HG02884 (cell line): ENCODE results near the gene ATP6V0E2.
"Not testable (repeated sequence)": the region's sequence is repeated elsewhere in the genome, so short reads cannot be mapped to it uniquely, and the experiment has no call there.

ENCODE experiments used
- ATAC-seq: cut with Tn5 transposase; IDR thresholded peaks from one replicate; pipeline ENCODE4 v1.9.1; 2021; ENCODE audit warnings: mild to moderate bottlenecking, moderate library complexity; ENCODE audit not compliant: unreplicated experiment

Gene ATP6V0E2

DNA sequence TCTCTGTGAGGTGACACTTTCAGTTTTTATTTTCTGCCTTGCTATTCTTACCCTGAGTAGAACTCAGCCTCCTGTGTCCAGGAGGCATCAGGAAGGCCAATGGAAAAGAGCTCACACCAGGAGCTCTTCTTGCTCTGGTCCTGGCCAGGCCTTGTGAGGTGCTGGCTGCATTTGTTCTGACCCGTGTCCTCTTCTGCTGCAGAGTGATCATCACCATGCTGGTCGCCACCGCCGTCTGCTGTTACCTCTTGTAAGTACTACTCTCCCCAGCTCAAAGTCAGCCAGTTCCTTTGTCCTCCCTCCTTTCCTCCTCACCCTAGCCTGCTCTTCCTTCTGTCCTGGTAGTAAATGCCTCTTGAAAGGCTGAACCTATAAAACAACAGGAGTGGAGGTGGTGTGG is 1.6 kb downstream of the ATP6V0E2 start:
- ATAC-seq, result no peak

DNA sequence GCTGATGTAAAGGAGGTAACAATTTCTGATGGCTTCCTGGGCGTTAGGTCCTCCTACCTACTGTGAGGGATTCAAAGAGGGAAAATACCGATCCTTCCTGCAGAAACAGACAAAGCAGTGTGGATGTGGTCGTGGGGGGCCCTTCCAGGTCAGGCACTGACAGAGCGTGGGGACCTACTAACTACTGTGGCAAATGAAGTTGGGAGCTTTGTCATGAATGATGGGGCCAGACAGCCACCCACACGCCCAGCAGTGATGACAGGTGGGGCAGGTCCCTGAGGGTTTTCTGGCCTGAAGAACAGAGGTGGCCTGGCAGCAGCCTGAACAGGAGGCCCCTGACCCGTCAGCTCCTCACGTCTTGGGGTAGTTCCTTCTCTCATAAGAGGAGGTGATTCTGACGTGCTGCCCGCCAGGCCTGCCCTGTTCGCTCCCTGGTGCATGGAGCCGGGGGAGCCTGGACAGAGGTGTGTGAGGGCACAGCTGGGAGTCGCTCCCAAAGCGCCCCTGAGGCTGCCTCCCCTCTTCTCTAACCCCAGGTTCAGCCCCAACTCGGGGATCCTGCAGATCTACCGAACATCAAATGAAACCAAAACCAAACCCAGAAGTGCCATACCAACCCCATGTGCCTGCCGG is 4.2 kb downstream of the ATP6V0E2 start:
- ATAC-seq, result no peak

DNA sequence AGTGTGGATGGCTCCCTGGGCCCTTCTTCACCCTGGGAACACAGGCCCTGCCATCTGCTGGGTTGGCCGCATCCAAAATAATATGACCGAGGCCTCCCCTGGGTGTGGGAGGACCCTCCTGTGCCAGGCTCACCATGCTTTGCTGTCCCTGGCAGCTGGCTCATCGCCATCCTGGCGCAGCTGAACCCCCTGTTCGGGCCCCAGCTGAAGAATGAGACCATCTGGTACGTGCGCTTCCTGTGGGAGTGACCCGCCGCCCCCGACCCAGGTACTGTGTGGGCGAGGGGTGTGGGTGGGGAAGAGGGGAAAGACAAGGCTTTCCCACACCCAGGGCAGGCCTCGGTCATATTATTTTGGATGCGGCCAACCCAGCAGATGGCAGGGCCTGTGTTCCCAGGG is 4.8 kb downstream of the ATP6V0E2 start:
- ATAC-seq, result no peak

DNA sequence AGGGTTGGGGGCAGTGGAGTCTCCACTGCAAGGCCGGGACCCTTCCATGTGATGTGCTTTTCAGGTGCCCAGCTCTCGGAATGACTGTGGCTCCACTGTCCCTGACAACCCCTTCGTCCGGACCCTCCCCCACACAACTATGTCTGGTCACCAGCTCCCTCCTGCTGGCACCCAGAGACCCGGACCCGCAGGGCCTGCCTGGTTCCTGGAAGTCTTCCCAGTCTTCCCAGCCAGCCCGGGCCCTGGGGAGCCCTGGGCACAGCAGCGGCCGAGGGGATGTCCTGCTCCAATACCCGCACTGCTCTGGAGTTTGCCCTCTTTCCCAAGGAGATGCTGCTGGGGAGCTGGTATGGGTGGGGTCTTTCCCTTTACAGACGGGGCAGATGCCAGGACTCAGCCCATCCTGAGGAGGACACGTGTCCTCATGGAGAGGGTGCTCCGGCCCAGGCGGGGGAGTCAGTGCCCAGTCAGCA is 5.5 kb downstream of the ATP6V0E2 start:
- ATAC-seq, result no peak

DNA sequence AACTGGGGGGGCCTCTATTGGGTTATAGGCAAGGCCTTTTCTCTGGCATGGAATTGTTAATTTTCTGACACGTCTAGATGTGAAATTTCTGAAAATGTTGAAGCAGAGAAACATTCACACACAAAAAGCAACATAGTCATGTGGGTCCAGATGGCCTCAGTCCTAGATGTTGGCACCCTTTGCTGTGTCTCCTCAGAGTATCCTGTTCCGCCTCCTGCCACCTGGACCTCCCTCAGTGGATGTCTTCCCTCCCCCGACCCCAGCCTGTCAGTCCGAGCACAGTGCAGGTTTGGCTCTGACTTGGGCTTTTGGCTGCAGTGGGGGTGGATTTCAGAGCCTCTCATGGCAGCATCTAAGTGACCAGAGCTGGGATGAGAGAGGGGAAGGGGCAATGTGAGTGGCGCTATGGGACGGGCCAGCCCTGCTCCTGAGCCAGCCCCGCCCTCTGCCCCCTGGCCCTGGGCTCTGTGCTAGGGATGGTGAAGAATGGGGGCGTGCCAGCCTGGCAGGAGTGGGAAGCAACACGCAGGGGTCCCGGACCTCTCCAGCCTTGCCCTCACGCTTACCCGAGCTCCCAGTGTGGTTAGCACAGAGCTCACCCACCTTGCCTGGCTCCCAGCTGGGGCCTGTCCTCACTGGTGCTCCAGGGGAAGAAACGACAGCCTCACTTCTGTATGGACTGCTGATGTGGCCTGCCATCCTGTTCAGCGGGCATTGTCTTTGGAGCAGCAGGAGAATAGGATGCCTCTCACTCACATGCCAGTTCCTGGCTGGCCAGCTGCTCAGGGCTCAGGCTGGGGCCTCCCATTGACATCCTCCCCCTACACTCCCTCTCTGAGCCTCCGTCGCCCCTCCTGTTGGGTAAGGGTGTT is 6.2 kb downstream of the ATP6V0E2 start:
- no peak for ATAC-seq

DNA sequence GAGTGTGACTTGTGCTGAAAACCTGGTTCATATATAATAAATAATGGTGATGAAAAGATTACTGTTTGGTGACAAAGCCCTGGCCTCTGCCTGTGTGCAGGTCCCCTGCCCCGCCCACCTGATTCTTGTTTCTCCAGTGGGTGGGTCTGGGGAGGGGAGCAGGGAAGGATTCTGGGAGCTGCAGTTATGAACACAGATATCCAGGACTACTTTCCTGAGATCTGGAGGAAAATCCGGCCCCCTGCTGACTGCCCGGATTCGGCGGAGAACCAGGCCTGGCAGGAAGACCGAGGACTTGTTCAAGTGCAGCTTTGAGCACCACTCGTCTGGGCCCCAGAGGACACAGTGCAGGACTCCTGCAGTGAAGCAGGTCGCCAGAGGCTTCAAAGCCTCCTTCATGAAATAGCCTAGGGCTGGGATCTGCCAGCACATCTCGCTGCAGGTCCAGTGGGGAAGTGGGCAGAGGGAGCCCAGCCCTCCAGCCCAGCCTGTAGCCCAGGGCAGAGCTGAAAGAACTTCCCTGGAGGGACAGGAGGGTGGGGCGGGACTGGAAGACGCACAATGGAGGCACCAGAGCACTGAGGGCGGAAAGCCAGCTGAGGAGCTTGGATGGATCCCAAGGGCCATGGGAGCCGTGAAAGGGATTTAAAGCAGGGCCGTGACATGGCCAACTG is 7.0 kb downstream of the ATP6V0E2 start:
- ATAC-seq, result no peak

DNA sequence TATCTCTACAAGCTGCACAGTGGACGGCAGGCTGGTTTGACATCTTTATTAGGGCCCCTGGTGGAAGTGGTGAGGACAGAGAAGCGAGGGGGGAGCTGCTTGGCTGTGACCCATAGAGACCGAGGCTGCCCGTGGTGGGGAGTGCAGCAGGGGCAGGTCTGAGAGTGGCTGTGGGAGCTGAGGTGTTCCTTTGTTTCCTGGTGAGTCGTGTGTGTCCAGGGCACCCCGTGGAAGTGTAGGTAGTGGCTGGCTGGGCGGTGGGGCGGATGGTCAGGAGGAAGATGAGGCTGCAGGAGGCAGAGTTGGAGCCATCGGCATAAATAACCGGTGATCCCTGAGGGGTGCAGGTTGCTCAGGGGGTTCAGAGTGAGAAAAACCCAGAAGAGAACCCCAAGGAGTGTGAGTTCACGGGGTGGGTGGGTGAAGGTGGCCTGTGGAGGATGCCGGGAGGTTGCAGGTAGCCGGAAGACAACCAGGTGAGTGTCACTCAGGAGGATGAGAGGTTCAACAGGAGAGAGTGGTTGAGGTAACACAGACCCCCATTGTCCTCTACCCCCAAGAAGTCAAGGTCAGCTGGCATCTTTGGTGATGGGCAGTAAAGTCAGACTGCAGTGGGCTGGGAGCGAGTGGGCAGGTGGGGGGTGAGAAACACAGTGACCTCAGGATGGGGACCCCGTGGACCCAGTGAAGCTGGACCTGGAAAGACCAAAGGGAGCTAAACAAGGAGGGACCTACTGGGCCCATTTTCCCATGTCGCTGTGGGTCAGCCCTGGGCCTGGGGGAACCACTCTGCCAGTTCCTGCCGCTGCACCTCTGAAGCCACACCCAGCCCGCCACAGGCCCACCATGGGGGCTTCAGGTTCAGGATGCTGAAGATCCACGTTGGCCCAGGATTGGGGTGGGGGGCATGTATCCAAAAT is 7.8 kb downstream of the ATP6V0E2 start:
- no peak for ATAC-seq

DNA sequence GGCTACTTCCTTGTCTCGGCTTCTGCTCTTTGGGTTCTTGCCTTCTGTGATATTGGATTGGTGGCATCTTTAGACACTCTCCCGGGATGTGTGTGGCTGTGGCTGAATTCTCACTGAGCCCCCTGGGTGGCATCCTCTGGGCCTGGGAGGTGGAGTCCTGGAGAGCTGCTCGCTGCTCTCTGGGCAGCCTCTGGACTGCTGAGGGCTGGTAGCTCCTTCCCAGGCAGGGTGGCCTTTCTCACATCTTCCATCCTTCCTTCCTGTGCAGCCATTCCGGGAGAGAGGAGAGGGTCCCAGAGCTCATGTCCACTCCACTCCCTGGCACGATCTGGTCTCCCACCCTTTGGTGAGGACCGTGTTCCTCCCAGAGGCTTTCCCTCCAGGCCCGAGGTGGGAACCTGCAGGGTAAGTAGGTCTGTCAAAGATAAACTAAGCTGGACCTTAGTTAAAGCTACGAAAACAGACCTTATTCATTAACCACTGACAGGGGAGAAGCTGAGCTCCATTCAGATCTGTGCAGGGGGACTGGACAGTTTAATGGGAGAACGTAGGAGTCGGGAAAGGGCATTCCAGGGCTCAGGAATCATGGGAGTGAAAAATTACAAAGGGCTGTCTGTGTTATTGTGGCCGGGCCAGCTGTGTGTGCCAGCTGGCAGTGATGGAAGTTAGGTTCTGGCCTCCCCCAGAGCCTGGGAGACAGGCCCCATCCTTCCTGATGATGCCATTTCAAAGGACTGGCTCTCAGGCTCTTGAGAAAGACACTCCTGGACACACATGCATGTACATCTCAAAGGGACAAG is 8.7 kb downstream of the ATP6V0E2 start:
- no peak for ATAC-seq

DNA sequence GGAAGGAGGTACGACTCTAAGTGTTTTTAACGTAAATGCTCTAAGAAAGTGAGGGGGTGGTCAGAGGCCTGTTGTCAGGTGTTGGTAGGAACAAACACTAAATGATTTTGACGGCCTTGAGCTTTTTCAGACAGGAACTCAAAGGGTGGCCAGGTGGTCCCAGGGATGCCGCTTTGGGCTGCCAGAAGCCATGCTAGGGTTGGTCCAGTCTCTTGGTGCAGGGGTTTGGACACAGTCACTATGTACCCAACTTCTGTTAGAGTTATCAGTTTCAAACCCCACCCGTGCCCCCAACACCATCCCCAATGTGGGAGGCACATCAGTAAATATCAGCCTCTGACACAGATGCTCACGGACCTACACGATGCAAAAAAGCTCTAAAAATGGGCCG is 9.3 kb downstream of the ATP6V0E2 start:
- ATAC-seq, result no peak

DNA sequence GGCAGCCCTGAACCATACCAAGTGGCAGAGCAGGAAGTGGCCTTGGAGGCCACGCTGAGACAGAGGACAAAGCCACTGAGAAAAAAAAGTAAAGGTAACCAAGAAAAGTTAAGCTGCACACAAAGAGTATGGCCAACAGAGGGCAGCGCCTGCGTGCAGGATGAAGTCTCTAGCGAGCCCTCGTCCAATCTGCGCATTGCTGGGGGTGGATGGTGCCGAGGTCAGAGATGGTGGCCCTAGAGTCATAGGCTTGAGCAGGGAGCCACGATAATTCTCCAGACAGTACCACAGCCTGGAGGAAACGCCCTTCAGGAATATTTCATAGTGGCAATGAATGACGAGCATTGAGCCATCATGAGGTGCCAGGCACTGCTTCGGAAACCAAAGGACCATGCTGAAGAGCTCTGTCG is 9.7 kb downstream of the ATP6V0E2 start:
- ATAC-seq, result no peak

DNA sequence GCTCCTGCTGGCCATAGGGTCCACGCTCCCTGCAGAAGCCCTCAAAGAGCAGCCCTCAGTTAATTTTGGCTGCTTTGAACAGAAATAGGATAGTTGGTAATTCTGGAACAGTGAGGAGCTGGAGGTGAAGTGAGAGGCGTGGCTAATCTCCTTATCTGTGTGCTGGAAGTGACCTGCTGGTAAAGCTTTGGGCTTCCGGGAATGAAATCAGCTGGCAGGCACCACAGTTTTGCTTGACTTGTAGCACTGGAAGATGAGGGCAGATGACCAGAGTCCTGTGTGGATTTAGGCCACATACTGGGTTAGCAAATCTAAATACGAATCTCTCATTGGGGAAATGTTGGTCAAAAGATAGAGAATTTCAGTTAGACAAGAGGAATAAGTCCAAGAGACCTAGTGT is 10.2 kb downstream of the ATP6V0E2 start:
- no peak for ATAC-seq

DNA sequence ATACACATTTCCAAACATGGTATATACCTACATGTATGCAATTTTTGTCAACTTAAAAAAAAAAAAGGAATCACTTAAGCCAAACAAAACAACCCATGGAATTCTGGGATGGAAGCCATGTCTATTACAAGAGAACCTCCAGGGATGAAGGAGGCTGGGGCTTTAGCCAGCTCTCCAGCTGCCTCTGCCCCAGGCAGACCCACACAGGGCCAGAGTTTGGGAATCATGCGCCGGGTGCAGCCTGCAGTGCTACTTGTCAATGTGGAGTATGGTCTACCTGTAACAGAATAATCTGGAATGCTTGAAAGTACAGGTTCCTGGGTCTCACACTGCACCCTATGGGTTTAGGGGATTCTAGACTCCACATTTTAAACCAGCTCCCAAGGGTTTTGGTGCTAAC is 10.8 kb downstream of the ATP6V0E2 start:
- ATAC-seq, result no peak

DNA sequence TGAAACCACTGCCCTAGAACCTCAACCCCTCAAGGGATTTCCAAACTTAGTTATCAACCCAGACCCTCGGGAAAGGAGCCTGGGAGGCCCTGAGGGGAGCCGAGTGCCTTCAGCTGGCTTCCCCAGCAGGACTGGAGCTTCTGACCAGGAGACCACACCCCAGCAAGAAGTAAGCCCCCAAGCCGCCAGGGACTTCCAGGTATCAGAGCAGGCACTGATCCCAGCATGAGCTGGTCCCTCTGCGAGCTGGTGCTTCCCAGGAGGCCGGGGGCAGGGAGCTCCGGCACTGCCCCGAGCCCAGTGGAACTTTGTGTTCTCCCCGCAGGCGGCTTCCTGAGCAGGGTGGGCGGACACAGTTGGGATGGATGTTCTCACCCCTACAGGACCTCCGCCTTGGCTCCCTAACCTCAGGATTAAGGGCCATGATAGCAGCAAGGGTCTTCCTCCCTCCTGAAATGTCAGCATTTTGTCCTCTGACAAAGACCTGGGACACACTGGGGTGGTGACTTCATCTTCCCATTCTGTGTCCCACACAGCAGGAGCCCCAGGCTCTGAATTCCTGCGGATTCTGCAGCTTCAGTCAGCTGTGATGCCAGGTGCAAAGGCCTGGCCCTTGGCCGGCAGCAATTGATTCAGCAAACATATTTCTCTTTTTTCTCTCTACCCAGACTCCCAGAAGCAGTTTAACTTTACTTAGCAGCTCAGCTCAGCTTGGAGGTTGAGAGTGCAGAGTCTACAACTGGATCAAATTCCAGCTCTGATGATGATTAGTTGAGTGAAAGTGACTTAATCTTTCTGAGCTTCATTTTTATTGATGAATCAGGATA is 11.6 kb downstream of the ATP6V0E2 start:
- no peak for ATAC-seq

DNA sequence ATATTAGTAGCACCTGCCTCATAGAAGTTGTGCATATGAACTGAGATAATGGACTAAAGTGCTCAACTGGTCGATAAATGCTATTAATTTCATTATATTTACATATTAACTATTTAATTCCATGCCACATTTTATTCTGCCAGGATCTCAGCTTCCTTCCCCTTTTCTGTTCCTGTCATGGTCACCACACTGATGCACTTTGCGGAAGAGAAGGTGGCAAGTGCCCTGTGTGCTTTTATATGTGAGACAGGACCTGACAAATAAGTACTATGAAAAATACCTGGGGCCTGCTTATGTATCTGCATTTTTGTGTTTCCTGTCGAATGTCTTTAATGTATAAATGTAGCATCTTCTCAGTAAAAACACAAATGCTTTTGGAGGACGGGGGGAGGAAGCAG is 12.2 kb downstream of the ATP6V0E2 start:
- ATAC-seq, result no peak

DNA sequence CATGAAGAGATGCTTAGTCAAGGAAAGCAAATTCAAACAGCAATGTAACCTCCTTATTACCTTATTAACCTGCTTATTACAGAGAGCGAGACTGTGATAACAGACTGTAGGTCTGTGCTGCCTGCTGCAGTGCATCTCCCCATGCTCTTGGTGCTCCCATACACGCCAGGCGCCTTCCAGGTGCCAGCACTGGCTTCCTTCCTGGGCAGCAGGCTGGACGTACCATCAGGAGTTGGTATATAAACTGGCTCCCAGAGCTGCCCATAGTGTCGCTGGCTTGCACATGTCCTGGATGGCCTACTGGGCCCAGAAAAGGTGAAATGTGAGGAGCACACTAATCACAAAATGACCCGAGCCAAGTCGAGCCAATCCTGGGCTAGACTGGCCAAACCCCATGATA is 13.5 kb downstream of the ATP6V0E2 start:
- ATAC-seq, result no peak

DNA sequence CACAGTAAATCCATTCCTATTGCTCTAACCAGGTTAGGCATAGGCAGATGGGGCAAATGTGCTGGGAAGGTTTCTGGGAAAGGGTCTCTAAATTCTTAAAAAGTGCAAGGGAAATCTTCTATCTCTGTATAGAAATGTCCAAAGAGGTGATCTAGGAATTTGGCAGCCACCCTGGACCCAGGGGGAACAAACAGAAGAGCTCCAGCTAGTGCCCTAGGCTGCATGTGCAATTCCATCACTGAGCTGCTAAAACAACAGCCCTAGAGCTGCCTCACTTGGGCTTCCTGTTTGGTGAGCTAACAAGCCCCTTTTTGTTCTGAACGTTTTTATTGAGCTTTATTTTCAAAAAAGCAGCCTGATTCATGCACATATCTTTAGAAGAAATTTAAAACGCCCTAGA is 16.9 kb downstream of the ATP6V0E2 start:
- ATAC-seq, result not testable (repeated sequence)

DNA sequence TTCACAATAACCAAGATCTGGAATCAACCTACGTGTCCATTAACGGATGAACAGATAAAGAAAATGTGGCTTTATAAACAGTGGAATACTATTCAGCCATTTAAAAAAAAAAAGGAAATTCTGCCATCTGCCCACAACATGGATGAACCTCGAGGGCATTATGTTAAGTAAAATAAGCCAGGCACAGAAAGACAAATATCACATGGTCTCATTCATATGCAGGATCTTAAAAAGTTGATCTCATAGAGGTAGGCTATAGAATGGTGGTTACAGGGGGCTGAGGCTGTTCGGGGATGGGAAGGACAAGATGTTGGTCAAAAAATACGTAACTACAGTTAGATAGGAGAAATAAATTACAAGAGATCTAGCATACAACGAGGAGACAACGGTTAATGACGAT is 21.2 kb downstream of the ATP6V0E2 start:
- not testable (repeated sequence) for ATAC-seq

DNA sequence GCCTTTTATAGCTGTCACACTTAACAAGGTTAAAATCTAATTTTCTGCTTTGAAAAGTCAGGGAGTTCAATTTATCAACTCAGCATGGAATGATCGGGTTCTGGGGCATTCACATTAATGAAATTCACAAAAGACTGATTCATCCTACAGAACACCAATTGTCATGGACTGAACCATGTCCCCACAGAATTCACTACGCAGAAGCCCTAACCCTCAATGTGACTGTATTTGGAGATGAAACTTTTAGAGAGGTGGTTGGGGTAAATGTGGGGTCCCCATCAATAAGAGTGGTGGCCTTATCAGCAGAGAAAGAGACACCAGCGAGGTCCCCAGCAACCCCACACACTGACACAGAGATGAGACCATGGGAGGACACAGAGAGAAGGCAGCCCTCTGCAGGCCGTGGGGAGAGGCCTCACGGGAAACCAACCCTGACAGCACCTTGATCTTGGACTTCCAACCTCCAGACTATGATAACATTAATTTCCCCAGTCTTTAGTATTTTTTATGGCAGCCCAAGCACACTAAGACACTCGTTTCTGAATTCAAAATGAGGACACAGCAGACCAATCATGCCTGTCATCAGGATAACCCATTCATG is 34.1 kb downstream of the ATP6V0E2 start:
- not testable (repeated sequence) for ATAC-seq

DNA sequence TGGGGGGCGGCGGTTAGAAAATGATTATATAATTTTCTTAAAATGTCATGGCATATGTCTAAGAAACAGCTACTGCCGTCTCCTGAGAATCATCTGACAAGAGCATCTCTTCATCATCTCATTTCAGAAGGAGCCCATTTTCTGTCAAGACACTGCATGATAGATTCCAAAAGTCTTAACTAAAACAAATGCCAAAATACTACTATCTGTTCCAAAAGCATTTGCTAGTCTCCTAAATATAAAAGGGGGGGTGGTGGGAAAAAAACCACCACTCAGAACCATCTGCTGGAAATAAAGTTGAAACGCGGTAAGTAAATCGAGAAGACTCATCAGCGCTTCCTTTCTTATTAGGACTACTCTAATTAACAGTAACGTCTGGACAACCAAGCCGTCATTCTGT is 36.5 kb downstream of the ATP6V0E2 start:
- not testable (repeated sequence) for ATAC-seq
